ENCODE results near the gene DESI1.
"Not testable (repeated sequence)": the region's sequence is repeated elsewhere in the genome, so short reads cannot be mapped to it uniquely, and the experiment has no call there.

Gene DESI1

GRCh38 chr22:41636467-41636866, 15.6 kb upstream of the DESI1 start:
- no peak overlapping the region for H3K4me3 ChIP-seq (ENCODE audit: low read depth, low read length)
- no peak for TF ChIP-seq CTCF (IDR thresholded peaks at IDR 0.05; ENCODE audit: control insufficient read depth, extremely low read depth, insufficient read depth)
- DNase-seq (ENCODE audit: low read depth), result no peak

- not testable (repeated sequence) for H3K4me3 ChIP-seq (ENCODE audit: low read depth, low read length); DNase-seq (ENCODE audit: low read depth)
Observed at GRCh38 chr22:41634610-41635009, 13.8 kb upstream of the DESI1 start.

- not testable (repeated sequence) for DNase-seq (ENCODE audit: low read depth)
Observed at GRCh38 chr22:41631615-41632014, 10.8 kb upstream of the DESI1 start.

GRCh38 chr22:41631115-41631514, 10.3 kb upstream of the DESI1 start:
- H3K4me3 ChIP-seq (ENCODE audit: low read depth, low read length); DNase-seq (ENCODE audit: low read depth): not testable (repeated sequence)

More at GRCh38 chr22:41631615-41632014, 10.8 kb upstream of the DESI1 start:
- H3K4me3 ChIP-seq (ENCODE audit: low read depth, low read length), result not testable (repeated sequence)

- H3K4me3 ChIP-seq (ENCODE audit: low read depth, low read length), result no peak overlapping the region
- DNase-seq (ENCODE audit: low read depth), result no peak
- TF ChIP-seq CTCF (IDR thresholded peaks at IDR 0.05; ENCODE audit: control insufficient read depth, extremely low read depth, insufficient read depth), result no peak
Observed at GRCh38 chr22:41625577-41625976, 4.7 kb upstream of the DESI1 start.

- no peak for TF ChIP-seq CTCF (IDR thresholded peaks at IDR 0.05; ENCODE audit: control insufficient read depth, extremely low read depth, insufficient read depth)
- no peak for DNase-seq (ENCODE audit: low read depth)
- H3K4me3 ChIP-seq (ENCODE audit: low read depth, low read length), result peak overlapping the region; percentile 71
Observed at GRCh38 chr22:41621911-41622179, 1.0 kb upstream of the DESI1 start.

GRCh38 chr22:41621099-41621910, 462 bp upstream of the DESI1 start, which contains the start of gene XRCC6:
XRCC6 (plus strand) TSS chr22:41621295; CDS start chr22:41622005, 710 bp downstream.
- TF ChIP-seq CTCF (IDR thresholded peaks at IDR 0.05; ENCODE audit: control insufficient read depth, extremely low read depth, insufficient read depth), result no peak
- peak within 1 kb of the TSS; percentile 71 for H3K4me3 ChIP-seq (ENCODE audit: low read depth, low read length)
- peak; percentile 98 for DNase-seq (ENCODE audit: low read depth)

- DNase-seq (ENCODE audit: low read depth), result no peak
- TF ChIP-seq CTCF (IDR thresholded peaks at IDR 0.05; ENCODE audit: control insufficient read depth, extremely low read depth, insufficient read depth), result no peak
Observed at GRCh38 chr22:41619979-41620588, 759 bp downstream of the DESI1 start.

More at GRCh38 chr22:41619979-41620588, 759 bp downstream of the DESI1 start:
- H3K4me3 ChIP-seq (ENCODE audit: low read depth, low read length), result peak overlapping the region; percentile 71

Measured in LNCaP clone FGC (cell line).